ENCODE measurements around the gene TAC3.
"Not testable (repeated sequence)": the region's sequence is repeated elsewhere in the genome, so short reads cannot be mapped to it uniquely, and the experiment has no call there.

Gene TAC3

GRCh38 chr12:57001448-57001906 lies 14.9 kb downstream of the TAC3 start:
- no peak for DNase-seq

- DNase-seq = no peak
Measured at GRCh38 chr12:57000393-57000792, 15.9 kb downstream of the TAC3 start.

DNA sequence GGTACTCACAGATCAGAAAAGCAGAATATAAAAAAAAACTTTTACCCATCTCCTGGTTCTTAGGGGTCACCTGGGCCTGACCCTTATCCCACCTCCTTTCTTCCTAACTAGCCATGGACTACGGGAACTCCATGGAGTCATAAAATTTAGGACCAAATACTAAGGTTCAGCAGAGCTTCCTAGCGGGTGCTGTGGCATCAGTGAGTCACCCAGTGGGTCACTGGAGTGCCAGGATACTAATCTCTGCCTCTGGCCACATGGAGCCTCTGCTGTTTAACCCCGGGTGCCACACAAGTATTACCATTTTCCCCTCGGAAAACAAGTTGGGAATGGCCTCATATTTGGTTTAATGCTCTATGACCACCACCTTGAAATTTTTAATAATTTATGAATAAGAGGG lies 16.9 kb downstream of the TAC3 start:
- DNase-seq = no peak

DNA sequence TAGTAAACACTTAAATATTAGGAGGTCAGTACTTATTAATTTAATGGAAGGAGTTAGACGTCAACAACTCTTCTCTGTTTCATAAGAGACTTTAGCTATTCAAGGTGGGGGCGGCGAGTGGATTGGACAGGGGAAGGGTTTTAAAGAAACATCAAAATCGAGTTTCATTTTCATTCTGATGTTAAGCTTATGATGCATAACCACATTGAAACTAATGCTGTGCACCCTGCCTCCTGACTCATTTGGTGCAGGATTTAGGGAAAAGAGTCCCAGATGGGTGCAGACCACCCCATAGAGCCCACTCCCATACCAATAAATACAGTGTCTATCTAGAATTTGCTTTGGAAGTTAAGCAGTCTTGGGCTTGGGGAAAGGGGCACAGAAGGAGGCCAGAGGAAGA lies 17.3 kb downstream of the TAC3 start:
- DNase-seq = no peak

GRCh38 chr12:56998316-56998715 lies 18.0 kb downstream of the TAC3 start:
- DNase-seq = no peak

DNA sequence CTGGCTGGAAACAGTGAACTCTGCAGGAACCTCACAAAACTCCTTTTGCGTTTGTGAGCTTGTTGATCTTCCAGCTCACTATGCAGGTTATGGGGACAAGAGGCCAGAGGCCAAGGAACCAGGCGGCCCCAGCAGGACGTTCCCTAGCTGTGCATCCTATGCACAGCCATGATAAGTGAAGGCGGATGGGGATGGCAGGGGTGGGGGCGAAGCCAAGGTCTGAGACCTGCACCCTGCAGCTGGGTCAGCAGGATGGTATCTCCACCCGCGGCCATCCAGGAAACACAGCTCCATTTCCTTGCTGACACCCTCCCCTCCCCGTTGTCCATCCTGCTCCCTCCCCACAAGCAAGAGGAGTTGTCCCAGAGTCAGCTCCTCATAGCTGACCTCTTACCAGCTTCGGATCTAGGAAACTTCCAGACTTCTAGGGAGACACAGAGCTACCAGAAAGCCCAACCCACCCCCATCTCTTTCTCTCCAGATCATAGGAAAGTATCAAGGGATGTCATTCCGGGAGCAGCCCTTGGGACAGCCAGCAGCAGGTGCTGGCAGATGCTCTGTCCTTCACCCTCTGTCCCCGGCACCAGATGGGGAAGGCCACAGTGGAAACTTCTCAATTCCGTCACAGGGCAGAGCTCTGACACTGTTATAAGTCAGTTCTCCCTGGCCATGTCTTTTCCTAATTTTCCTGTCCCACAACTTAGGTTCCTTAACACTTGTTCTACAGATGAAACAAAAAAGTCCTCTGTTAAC lies 19.4 kb downstream of the TAC3 start:
- no peak for DNase-seq

DNA sequence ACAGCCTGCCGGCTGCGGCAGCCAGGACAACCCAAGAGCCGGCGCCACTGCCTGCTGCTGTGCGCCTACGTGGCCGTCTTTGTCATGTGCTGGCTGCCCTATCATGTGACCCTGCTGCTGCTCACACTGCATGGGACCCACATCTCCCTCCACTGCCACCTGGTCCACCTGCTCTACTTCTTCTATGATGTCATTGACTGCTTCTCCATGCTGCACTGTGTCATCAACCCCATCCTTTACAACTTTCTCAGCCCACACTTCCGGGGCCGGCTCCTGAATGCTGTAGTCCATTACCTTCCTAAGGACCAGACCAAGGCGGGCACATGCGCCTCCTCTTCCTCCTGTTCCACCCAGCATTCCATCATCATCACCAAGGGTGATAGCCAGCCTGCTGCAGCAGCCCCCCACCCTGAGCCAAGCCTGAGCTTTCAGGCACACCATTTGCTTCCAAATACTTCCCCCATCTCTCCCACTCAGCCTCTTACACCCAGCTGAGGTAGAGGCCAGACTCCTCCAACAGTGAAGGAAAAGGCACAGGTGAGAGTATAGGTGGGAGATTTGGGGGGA lies 20.3 kb downstream of the TAC3 start:
- DNase-seq = no peak

GRCh38 chr12:56995201-56995929 lies 21.0 kb downstream of the TAC3 start:
- DNase-seq = no peak

- DNase-seq = no peak
Measured at GRCh38 chr12:56994231-56994746, 22.0 kb downstream of the TAC3 start.

DNA sequence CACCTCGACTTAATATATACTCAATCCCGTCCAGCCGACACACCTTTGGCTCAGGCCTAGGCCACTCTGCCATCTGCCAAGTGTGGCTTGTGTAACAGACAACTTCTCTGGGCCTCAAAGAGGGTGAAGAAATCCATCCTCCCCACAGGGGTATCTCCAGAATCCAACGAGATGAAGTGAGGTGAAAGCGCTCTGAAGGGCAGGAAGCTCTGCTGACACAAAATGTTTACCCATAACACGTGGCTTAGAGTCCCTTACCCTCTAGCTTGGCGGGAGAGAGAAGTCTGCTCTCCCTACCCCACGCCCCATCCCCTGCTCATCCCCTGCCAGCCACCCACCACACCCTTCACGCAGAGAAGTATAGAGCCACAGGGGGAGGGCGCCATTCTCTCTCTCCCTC lies 23.0 kb downstream of the TAC3 start:
- DNase-seq = no peak

GRCh38 chr12:56991319-56992246 lies 24.7 kb downstream of the TAC3 start:
- DNase-seq = no peak

- DNase-seq = no peak
Measured at GRCh38 chr12:56990648-56991318, 25.5 kb downstream of the TAC3 start.

DNA sequence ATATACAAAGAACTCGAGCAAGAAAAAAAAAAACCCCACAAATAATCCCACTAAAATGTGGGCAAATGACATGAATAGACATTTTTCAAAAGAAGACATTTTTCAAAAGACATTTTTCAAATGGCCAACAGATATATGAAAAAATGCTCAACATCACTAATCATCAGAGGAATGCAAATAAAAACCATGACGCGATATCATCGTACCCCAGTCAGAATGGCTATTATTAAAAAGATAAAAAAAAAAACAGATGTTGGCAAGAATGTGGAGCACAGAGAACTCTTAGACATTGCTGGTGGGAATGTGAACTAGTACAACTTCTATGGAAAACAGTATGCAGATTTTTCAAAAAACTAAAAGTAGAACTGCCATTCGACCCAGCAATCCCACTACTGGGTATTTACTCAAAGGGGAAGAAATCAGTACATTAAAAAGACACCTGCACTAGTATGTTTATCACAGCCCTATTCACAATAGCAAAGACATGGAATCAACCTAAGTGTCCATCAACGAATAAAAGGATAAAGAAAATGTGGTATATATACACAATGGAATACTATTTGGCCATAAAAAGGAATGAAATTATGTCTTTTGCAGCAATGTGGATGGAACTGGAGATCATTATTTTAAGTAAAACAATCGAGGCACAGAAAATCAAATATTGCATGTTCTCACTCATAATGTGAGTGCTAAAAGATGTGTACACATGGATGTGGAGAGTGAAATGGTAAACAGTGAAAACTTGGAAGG lies 26.3 kb downstream of the TAC3 start:
- no peak for DNase-seq

- no peak for DNase-seq
Measured at GRCh38 chr12:56988207-56988739, 28.1 kb downstream of the TAC3 start.

- no peak for DNase-seq
Measured at GRCh38 chr12:56987551-56988053, 28.7 kb downstream of the TAC3 start.

DNA sequence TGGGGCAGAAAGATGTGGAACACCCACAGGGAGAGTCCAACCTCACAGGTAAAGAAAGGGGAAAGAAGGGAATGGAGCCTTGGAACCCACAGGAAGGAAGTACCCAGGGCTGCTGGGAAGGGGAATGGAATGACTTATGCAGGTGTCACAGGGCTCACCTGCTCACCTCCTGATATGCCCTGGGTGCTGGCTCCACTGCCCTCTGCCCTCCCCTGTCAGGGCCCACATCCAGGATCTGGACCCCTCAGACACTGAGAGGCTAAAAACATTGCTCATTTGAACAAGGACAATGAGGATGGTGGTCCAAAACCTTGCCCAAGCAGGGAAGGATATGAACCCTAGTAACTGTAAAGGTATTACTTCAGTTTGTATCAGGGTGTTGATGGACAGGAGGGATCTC lies 29.3 kb downstream of the TAC3 start:
- no peak for DNase-seq

DNA sequence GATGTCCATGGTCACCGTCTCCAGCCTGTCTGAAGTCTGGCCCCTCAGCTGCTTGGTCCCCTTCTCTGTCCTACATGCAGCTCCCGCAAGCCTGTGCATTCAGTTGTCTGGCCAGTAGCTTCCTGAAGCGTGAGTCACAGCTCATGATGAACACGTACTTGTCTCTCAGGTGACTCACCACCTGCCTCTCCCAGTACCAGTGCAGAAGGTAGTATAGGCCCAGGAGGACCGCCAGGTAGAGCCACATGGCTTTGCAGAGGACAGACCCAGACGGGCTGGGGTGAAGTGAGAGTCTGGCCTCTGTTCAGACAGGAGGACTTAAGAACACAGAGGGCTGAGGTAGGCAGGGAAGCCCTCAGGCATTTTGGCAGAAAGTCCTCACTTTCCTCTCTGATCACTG lies 30.6 kb downstream of the TAC3 start:
- not testable (repeated sequence) for DNase-seq

- no peak for DNase-seq
Measured at GRCh38 chr12:56983386-56983785, 32.9 kb downstream of the TAC3 start.

GRCh38 chr12:56982578-56983236 lies 33.6 kb downstream of the TAC3 start:
- not testable (repeated sequence) for DNase-seq

DNA sequence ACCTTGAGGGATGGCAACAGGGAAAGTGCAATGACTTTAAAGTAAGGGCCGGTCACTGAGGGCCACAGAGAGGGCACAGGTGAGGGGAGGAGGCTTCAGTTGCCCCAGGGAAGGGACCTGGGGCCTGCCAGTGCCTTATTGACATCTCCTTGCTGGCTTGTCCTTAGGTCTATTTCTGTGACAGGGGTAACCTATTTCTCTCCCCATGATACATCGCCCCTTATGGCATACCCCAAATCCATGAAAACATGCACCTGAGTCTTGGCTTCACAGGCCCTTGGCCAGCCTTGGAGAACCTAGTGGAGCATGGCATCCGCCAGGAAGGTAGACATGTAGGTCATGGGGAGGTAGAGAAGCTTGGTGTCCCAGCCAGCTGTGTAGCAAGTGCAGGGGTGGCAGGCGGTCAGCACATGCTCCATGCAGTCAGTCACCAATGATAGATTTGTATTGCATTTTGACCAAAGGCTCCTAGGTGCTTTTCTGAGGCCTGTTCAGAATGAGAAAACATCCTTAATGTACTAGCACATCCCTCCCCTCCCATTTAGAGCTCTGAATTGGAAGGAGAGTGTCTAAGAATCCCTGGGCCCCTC lies 35.3 kb downstream of the TAC3 start:
- no peak for DNase-seq

All from NCI-H1048 (cell line).